Measurements from ENCODE around the gene LMO4. TPM values are rescaled to one million over a fixed set of nuclear protein-coding genes. Genes with fewer than 3 reads are reported as not detected.

Gene LMO4, protein sequence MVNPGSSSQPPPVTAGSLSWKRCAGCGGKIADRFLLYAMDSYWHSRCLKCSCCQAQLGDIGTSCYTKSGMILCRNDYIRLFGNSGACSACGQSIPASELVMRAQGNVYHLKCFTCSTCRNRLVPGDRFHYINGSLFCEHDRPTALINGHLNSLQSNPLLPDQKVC
- 12.4 and 13.5 TPM in 2 replicates for total RNA-seq

DNA sequence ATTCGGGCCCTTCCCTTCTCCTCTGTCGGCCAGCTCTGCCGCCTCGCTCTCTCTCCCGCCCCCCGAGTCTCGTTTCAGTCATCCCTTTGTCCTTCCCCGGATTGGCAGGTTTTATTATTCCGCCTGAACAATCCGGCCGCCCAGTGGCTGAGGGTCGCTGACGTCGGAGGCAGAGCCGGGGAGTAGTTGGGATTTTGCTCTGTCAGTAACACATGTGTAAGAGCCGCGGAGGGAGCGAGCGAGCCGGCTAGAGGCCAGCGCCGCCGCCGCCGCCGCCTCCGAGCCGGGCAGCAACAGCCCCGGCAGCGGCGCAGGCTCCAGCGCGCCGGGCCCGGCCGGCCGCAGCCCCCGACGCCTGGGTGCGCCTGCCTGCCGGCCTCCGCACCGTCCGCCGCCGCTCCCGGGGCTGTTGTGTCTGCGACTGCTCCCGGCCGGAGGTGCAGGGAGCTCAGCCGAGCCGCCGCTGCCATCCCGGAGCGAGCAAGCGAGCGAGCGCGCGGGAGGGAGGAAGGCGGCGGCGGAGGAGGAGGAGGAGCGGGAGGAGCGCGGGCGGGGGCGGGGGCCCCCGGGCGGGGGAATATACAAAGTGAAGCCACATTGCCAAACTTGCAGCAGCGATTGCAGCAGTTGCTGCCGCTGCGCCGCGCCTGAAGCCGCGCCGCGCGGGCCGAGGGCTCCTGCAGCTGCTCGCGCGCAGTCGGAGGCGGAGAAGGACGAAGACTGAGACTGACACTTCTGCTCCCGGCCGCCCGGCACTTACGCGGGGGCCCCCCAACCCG lies at the start of gene LMO4:
Gene LMO4, plus strand, starts transcription at position 609 of the 779 bp plus-strand sequence. CDS start 3,136 bp downstream, outside the sequence.
- peak; percentile 98 for DNase-seq (ENCODE audit: low read depth in 2 of 2)

DNA sequence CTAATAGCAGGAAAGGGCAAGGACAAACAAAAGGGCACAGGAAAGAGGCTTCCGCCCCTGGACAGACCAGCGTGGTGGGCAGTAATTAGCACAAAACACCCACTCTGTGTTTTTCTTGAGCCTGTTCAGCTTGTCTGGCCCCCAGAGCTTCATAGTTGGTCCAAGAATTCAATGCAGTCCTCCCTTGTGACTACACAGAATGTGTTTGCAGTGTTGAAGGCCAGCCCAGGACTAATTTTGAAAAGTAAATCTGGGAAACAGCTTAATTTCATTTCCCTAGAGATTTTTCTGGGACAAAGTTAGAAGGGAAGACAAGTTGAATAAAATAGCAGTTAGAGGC lies 49.2 kb upstream of the LMO4 start:
- no peak for DNase-seq (ENCODE audit: low read depth in 2 of 2)

DNA sequence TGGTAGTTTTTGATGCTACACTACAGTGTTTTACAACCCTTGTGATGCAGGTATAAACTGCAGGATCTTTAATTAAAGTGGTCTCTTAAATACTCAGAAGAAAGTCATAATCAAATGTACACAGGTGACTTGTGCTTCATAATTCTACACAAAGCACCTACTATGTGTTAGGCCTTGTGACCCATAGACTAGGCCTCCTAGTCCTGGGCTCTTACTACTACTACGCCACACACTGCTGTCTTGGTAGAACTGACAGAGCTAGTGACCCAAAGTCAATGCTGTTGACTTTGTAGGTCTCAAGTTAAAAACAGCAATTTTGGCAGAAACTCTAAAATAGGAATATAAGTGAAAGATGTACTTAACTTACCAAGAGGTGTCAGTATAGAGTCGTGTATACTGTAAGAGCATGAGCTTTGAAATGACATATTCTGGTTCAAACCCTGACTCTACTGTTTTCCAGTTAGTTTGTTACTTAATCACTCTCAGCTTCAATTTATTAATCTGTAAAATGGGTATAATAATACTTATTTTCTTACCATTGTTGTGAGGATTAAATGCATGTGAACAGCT lies 48.6 kb upstream of the LMO4 start:
- DNase-seq (ENCODE audit: low read depth in 2 of 2): peak; percentile 9

DNA sequence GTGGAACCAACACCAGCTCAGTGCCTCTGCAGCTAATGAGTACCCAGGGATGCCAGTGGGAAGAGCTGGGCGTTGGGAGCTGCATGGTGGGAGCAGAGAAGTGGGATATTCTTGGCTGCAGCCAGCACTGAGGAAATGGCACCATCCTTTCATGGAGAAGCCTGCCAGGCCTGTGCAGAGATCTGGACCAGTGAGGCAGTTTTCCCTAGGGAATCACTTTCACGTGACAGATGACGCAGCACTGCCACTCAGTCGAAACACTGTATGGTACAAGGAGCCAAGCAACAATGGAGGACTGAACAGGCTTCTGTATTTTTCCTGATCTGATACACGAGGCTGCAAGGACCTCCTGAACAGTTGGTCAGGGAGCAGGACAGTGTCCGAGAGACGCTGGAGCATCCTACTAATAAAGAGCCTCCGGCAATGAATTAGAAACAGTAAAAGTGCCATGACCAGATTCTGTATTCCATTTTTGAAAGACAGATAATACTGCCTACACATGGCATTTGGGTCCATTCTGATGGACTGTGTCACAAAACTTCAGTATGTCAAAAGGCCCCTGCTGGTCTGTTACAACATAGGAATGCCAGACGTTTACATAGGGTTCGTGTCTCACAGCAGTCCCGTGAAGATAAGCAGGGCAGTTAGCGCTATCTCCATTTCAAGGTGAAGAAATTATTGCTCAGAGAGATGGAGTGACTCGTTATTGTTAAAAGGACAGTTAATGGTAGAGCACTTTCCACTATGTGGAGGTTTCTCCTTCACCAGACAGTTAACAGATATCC lies 44.0 kb upstream of the LMO4 start:
- DNase-seq (ENCODE audit: low read depth in 2 of 2): no peak

DNA sequence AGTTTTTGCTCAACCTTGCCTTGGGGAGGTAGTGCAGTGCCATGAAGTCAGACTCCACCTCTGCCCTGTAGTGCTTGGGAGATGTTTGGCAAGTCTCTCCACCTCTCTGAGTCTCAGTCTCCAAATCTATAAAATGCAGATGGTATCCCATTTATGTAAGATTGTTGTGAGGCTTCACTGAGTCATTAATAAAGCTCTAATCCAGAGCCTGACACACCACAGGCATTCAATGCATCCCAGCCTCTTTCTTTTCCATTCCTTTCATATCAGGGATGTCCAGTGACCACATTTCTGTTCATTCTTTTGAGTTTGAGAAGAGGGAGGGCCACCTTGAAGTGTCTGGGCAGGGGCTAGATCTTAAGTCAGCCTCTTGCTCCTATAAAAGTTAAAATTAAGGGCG lies 37.6 kb upstream of the LMO4 start:
- no peak for DNase-seq (ENCODE audit: low read depth in 2 of 2)

DNA sequence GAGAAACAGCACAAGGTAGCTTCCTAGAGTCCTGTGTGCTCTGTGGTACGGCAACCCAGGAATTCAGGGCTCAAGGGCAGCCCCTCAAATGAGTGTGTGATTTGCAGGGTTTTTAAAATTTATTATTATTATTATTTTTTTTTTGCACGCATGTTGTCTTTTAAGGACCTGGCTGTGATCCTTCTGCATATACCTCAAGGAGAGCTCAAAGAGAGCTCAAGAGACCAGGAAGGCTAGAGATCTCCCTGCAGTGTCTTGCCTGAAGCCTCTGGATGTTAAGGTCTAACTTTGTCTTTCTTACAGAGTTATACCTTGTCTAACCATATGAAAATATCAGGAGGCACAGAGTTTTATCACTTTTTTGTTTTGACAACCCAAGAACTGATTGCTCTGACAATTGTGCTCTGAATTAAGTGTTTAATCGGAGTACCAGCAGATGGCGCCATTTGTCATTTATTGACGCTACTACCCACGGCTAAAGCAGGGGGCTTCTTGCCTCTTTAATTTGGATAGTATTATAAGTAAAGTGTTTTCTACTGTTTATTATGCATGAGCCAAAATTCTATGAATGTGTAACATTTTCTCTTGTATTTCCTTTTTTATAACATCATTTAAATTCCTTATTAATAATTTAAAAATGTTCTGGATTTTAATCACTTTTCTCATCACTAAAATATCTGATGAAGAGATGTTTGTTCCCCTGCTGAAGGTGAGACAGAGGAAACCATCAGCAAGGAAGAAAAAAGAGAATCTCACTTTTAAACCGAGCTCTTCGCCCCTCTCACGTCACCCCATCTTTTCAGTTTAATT lies 35.8 kb upstream of the LMO4 start:
- peak; percentile 61 to 80 for DNase-seq (ENCODE audit: low read depth in 2 of 2)

DNA sequence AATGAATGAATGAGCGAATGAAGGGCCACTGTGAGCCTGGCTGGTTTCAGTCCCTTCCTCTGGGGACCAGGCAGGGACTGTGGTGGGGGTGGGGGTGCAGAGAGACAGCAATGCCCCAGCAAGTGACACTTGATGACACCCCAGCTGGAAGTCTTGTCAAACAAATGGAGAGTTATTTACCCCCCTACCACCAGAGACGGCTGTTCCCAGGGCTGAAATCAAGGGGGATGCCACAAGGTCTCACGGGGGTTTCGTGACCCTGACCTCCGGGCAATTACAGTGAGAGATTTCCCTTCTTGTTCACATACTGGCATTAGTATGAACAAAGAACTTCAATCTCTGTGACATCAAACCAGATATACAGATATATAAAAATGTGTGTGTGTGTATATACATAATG lies 34.0 kb upstream of the LMO4 start:
- DNase-seq (ENCODE audit: low read depth in 2 of 2): no peak

DNA sequence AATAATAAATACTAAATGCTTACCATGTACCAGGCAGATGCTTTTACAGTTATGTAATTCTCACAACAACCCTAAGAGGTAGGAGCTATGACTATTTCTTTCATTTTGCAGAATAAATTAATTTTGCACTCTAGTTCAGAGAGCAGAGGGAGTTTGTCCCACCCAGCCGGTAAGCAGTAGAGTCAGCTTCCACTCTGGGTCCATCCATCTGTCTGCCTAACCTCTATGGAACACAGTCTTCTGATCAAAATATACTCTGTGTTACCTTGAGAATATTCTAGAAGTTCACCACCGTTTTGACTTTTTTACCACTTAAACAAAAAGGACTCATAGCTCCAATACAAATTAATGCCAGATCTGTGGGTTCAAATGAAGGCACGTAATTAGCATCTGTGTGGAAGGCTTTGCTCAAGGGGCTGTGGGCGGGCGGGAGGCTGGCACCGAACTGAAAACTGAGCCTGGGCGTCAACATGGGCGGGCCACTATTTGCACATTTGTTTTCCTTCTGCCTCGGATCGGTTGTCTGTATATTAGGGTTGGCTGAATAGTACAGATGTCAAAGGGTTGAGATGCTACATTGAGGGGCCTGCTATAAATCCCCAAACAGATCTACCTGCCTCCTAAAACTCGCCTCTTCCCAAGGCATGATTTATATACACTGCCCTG lies 33.1 kb upstream of the LMO4 start:
- DNase-seq (ENCODE audit: low read depth in 2 of 2): no peak

DNA sequence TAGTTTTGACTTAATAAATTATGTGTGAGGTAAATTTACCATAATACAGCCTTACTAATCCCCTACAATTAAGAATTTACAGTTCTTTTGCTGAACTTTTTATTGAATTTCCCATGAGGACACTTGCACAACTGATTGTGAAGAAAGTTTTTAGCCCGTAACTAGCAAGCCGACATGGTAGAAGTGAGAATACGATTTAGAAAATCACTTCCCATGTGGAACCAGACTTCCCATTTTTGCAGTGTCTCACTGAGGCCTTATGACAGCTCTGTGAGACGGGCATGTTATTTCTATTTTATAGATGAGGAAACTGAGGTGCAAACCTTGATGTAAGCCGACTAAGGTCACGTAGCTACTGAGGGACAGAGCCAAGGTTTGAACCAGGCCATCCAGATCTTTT lies 32.5 kb upstream of the LMO4 start:
- DNase-seq (ENCODE audit: low read depth in 2 of 2): no peak

DNA sequence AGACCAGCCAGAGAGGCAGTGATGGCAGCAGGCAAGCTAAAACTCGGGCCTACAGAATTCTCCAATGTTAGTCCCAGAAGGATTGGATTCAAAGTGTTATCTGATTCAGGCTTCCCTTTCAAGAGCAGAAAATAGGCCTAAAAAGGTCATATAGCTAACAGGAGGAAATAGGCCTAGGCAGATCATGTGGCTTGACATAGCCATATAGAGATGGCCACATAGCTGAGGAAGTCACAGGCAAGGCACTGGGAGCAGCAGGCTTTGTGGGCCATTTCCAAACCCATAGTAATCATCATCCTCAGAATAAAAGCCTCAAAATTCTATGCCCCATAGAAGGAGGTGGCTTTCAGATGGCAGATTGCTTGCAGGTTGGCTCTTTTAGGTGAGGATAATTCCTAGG lies 29.0 kb upstream of the LMO4 start:
- no peak for DNase-seq (ENCODE audit: low read depth in 2 of 2)

DNA sequence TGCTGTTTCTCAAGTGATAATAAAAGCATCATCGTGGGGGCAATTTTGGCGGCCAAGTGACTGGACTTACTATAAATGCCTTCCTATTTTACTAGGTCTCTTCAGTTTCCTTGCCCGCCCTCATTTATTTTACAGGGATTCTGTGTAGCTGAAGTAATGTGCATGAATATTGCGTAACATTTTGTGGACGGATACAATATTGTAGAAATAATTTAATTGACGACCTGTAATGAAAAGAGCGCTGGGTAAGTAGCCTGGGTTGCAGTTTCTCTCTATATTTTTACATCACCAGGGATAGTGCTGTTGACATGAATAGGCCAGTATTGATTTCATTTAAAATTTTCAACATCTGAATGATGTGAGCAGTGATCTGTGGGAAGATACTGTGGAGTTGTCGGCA lies 28.1 kb upstream of the LMO4 start:
- DNase-seq (ENCODE audit: low read depth in 2 of 2): no peak

DNA sequence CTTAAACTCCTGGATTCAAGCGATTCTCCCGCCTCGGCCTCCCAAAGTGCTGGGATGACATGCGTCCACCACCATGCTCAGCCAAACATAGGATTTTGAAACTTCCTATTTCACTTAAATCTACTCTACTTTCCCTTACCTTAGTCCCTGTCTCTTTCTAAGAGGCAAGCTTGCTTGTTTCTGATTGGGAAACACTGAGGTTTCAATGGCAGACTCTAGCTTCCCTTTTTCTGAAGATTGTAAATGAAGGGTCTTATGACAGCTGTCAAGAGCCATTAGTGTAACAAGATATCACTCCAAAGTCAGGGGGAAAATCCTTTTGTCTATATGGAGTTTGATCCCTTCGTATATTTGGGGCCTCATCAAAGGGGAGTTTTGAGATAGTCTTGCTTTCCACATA lies 23.5 kb upstream of the LMO4 start:
- no peak for DNase-seq (ENCODE audit: low read depth in 2 of 2)

DNA sequence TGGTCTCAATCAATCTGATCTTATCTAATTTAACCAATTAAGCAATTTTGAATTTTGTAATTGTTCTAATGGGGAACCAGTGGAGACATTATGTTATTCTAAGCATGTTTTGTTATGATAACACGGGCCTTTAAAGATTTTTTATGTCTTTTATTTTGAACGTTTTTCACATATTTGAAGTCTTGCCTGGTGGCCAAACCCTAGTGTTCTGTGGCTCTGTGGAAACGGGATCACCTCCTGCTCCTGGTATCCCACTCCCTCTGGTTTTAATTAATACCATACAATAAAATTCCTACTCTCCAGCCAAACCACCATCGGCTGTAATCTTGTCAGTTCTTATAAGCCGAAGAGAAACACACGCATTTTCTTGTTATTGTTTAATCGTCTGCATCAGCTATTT lies 22.9 kb upstream of the LMO4 start:
- no peak for DNase-seq (ENCODE audit: low read depth in 2 of 2)

DNA sequence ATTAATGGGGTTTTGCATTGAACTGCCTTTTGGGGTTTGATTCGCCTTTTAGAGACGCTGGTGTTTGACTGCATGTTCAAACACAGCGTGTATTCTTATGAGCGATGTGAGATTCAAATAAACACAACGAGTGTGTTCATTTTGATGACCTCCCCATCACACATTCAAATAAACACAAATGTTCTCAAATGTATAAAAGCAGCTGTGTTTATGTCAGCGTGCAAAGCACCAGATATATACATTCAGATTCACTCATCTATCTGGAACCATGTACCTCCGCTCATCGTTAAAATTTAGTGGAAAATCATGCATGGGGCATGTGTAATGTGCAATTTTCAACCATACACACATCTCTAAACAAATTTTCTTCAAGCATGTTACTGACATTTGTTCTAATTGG lies 21.4 kb upstream of the LMO4 start:
- no peak for DNase-seq (ENCODE audit: low read depth in 2 of 2)

DNA sequence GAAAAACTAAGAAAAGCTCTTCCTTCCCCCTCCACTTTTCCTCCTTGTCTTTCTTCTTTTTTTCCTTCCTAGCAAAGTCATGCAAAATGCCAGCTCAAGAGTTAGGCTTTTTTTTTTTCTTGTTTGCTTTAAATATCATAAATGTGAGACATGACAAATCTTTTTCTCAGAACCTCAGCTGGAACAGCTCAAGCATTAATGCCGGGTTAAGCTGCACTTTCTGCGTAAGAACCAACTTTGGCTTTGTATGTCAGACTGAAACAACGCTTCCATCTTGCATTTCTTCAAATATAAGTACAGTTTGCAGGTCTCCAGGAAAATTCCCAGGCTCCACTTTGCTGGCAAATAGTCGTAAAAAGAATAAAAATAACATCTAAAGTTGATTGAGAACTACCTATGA lies 20.7 kb upstream of the LMO4 start:
- no peak for DNase-seq (ENCODE audit: low read depth in 2 of 2)

DNA sequence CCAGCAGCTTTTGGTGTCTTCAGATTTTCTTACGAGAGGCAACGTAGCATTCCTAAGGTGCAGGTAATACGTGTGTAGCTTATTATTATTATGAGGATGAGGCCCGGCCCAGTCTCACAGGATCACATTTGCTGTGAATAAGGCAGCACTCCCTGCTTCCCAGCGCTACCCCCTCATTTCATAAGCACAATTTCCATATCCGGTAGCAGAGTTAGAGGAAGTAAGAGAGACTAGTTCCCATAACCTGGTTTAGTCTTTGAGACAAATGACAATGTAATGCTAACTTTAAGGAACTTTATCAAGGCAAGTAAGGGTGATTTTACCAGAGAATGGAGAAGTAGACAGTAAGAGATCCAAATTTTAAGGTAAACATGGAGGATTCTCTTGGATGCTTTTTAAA lies 14.6 kb upstream of the LMO4 start:
- DNase-seq (ENCODE audit: low read depth in 2 of 2): no peak

DNA sequence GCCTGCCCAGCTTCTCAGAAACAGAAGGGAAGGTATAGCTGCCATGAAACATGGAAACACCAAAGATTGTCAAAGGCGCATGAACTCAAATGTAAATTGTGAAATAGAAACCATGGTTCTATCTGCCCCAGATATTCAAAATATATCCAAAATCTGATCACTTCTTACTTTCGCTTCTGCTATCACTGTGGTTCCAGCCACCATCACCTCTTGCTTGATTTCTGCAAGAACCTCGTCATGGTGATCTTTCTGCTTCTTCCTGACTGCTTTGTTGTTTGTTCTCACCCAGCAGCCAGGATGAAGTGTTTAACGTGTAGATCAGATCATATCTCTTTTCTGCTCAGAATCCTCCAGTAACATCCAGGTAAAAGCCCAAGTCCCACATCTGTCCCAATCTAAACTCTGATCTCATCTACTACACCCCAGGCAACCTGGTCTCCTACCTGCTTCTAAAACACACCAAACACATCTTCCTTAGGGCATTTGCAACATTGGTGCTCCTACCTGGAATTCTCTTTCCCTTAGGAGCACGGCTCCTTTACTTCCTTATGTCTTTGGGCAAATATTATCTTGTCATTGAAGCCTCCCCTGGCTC lies 10.5 kb upstream of the LMO4 start:
- no peak for DNase-seq (ENCODE audit: low read depth in 2 of 2)

DNA sequence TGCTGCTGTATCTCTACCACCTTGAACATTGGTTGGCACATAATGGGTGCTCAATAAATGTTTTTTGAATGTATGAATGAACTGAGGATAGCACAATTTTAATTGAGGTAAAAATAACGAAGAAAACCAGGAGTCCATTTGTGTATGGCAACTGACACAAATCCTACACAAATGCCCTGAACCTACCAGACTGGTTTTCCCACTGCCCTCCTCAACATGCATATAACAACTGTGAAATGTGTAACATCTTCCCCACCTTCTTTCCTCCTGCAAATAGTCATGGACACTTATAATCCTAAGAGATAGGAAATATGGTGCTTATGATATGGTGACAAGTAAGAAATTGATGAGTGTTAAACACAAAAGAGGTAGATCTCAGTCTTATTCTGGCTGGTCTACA lies 9.9 kb upstream of the LMO4 start:
- DNase-seq (ENCODE audit: low read depth in 2 of 2): no peak

DNA sequence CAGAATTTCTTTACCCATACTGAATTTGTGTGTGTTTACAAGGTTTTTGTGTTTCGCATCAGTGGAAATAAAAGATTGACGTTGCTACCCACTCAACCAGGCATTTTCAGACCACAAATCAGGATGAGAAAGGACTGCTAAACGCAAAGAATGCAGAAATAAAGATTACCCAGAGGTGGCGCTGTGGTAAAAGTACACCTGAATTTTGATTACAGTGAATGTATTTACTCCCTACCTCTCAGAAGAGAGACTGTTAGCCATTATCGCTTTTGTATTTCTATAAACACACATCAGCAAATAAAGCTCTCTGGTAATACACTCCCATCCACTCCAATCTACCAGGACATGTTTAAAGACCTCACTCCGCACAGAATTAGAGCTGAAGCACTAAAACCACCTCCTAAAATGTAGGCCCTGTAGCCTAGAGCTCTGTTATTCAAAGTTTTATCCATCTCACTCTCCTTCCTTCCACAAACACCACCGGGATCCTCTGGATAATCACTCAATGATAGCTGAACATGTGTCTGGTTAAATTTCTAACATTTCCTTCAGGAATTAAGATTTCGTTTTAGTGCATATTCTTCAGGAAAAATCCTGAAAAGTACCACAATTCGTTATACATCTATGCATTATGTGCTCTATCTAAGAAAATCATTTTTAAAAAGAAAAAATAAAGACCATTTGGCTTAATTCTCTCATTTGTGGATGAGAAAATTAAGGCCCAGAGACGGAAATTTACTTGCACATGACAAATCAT lies 2.5 kb upstream of the LMO4 start:
- DNase-seq (ENCODE audit: low read depth in 2 of 2): peak; percentile 59 to 71

All from lung microvascular endothelial cell (primary cell).